ENCODE measurements around the gene PCDHGC5. TPM values are rescaled to one million over a fixed set of nuclear protein-coding genes. Genes with fewer than 3 reads are reported as not detected.

PCDHGC5 gene
- total and polyA plus RNA-seq, 2 donors (not counting 1 experiment from before 2014, with no cell fraction given) = 0.10 to 0.67 TPM

DNA sequence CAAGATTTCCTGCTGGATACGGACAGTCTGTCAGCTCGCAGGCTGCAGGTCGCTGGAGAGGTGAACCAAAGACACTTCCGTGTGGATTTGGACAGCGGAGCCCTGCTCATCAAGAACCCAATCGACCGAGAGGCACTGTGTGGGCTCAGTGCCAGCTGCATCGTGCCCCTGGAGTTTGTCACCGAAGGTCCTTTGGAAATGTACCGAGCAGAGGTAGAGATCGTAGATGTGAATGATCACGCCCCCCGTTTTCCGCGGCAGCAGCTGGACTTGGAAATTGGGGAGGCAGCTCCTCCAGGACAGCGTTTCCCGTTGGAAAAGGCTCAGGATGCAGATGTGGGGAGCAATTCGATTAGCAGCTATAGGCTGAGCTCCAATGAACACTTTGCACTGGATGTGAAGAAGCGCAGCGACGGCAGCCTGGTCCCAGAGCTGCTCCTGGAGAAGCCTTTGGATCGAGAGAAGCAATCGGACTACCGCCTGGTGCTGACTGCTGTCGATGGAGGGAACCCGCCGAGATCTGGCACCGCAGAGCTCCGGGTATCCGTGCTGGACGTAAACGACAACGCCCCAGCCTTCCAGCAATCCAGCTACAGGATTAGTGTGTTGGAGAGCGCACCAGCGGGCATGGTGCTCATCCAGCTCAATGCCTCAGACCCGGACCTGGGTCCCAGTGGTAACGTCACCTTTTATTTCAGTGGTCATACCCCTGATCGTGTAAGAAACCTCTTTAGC, 3.4 kb upstream of the PCDHGC5 start:
- Histone ChIP-seq H3K4me2 (replicated peaks; ENCODE audit: low read depth, low read length, poor library complexity, severe bottlenecking) (peak overlapping the region; percentile 66), H3K9me3 (ENCODE audit: control extremely low read depth in 1 of 3, control insufficient read depth in 2 of 3, insufficient read depth in 1 of 3, low read length in 2 of 3) (peaks cover 0 to 12% (median 0%) of the 10 kb centered on the region in 3 donors), H2AFZ (ENCODE audit: insufficient read depth, low read depth, low read length, poor library complexity, severe bottlenecking) (peak overlapping the region; percentile 60), H3K27ac (ENCODE audit: low read length in 2 of 2) (no peak overlapping the region), H4K20me1 (ENCODE audit: control insufficient read depth, insufficient read depth, low read length, poor library complexity, severe bottlenecking) (no peaks in the 10 kb centered on the region), H3K9ac (ENCODE audit: low read length) (peak overlapping the region; percentile 23), H3K79me2 (ENCODE audit: control insufficient read depth, insufficient read depth, low read length) (no peaks in the 10 kb centered on the region), H3K27me3 (replicated peaks in 1 of 4; ENCODE audit: control extremely low read depth in 1 of 4, control insufficient read depth in 3 of 4, insufficient read depth in 4 of 4, low read length in 3 of 4) (peaks cover 0 to 61% (median 32%) of the 10 kb centered on the region in 4 experiments), H3K36me3 (replicated peaks in 1 of 2; ENCODE audit: control extremely low read depth in 1 of 2, control insufficient read depth in 1 of 2, extremely low read depth in 1 of 2, insufficient read depth in 2 of 2, low read length in 1 of 2) (no peaks in the 10 kb centered on the region), H3K4me3 (ENCODE audit: control extremely low read depth in 1 of 5, extremely low read depth in 1 of 5, insufficient read depth in 1 of 5, low read depth in 2 of 5, low read length in 4 of 5) (peak overlapping the region in 3 of 5 experiments; percentile 15 to 39 (median 21)), H3K4me1 (ENCODE audit: control insufficient read depth in 2 of 2, insufficient read depth in 2 of 2, low read length in 2 of 2) (peaks cover 15 to 17% of the 10 kb centered on the region in 2 donors)
- peak overlapping the region; percentile 40 for H3K4me3 Mint-ChIP-seq
- no peak for TF ChIP-seq EZH2 (IDR thresholded peaks at IDR 0.05; ENCODE audit: borderline replicate concordance, insufficient read depth, low read depth, low read length, poor library complexity, severe bottlenecking)
- TF ChIP-seq, protein P1, sequence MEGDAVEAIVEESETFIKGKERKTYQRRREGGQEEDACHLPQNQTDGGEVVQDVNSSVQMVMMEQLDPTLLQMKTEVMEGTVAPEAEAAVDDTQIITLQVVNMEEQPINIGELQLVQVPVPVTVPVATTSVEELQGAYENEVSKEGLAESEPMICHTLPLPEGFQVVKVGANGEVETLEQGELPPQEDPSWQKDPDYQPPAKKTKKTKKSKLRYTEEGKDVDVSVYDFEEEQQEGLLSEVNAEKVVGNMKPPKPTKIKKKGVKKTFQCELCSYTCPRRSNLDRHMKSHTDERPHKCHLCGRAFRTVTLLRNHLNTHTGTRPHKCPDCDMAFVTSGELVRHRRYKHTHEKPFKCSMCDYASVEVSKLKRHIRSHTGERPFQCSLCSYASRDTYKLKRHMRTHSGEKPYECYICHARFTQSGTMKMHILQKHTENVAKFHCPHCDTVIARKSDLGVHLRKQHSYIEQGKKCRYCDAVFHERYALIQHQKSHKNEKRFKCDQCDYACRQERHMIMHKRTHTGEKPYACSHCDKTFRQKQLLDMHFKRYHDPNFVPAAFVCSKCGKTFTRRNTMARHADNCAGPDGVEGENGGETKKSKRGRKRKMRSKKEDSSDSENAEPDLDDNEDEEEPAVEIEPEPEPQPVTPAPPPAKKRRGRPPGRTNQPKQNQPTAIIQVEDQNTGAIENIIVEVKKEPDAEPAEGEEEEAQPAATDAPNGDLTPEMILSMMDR (IDR thresholded peaks at IDR 0.05) = no peak
- 58% methylated on average over 38 of the region's 38 CpGs for WGBS (ENCODE audit: insufficient coverage)
- ATAC-seq (ENCODE audit: low read depth) = no peak
- CTCF ChIA-PET = interaction anchor here (0.6 to 3.0 kb wide), 7 partner anchors 10 to 847 kb away, joined by 3 to 10 read pairs (median 8); partner anchors contain the start of genes PCDHGA12 and PCDHGC3
- POLR2A ChIA-PET = no interaction called here
- no peak for DNase-seq
- H3K4me1 Mint-ChIP-seq = peaks cover 16% of the 10 kb centered on the region
- intact Hi-C loops (cut with micrococcal nuclease) = no loop called here
- H3K27ac Mint-ChIP-seq = no peak overlapping the region
- H3K9me3 Mint-ChIP-seq (ENCODE audit: insufficient read depth) = no peaks in the 10 kb centered on the region
- peaks cover 77% of the 10 kb centered on the region for H3K27me3 Mint-ChIP-seq

GRCh38 chr5:141486091-141486490, 2.8 kb upstream of the PCDHGC5 start:
- ChIA-PET POLR2A (no interaction called here), CTCF (interaction anchor here (1.2 to 3.0 kb wide), 5 partner anchors 10 to 55 kb away, joined by 3 to 10 read pairs (median 8); partner anchors contain the start of genes PCDHGA12 and PCDHGC3)
- no peaks in the 10 kb centered on the region for H3K9me3 Mint-ChIP-seq (ENCODE audit: insufficient read depth)
- TF ChIP-seq EZH2 (IDR thresholded peaks at IDR 0.05; ENCODE audit: borderline replicate concordance, insufficient read depth, low read depth, low read length, poor library complexity, severe bottlenecking) = no peak
- TF ChIP-seq, protein P1 (IDR thresholded peaks at IDR 0.05) = no peak
- Histone ChIP-seq H3K27me3 (replicated peaks in 1 of 4; ENCODE audit: control extremely low read depth in 1 of 4, control insufficient read depth in 3 of 4, insufficient read depth in 4 of 4, low read length in 3 of 4) (peaks cover 0 to 63% (median 35%) of the 10 kb centered on the region in 4 experiments), H3K36me3 (replicated peaks in 1 of 2; ENCODE audit: control extremely low read depth in 1 of 2, control insufficient read depth in 1 of 2, extremely low read depth in 1 of 2, insufficient read depth in 2 of 2, low read length in 1 of 2) (no peaks in the 10 kb centered on the region), H4K20me1 (ENCODE audit: control insufficient read depth, insufficient read depth, low read length, poor library complexity, severe bottlenecking) (no peaks in the 10 kb centered on the region), H3K4me3 (ENCODE audit: control extremely low read depth in 1 of 5, extremely low read depth in 1 of 5, insufficient read depth in 1 of 5, low read depth in 2 of 5, low read length in 4 of 5) (no peak overlapping the region), H3K9me3 (ENCODE audit: control extremely low read depth in 1 of 3, control insufficient read depth in 2 of 3, insufficient read depth in 1 of 3, low read length in 2 of 3) (peaks cover 0 to 14% (median 0%) of the 10 kb centered on the region in 3 donors), H2AFZ (ENCODE audit: insufficient read depth, low read depth, low read length, poor library complexity, severe bottlenecking) (no peak overlapping the region), H3K4me1 (ENCODE audit: control insufficient read depth in 2 of 2, insufficient read depth in 2 of 2, low read length in 2 of 2) (peaks cover 18% of the 10 kb centered on the region in 2 donors), H3K27ac (ENCODE audit: low read length in 2 of 2) (no peak overlapping the region), H3K9ac (ENCODE audit: low read length) (no peak overlapping the region), H3K79me2 (ENCODE audit: control insufficient read depth, insufficient read depth, low read length) (no peaks in the 10 kb centered on the region), H3K4me2 (replicated peaks; ENCODE audit: low read depth, low read length, poor library complexity, severe bottlenecking) (no peak overlapping the region)
- H3K27ac Mint-ChIP-seq = no peak overlapping the region
- no peak for DNase-seq
- WGBS (ENCODE audit: insufficient coverage) = 90% methylated on average over 9 of the region's 9 CpGs
- no peak for ATAC-seq (ENCODE audit: low read depth)
- peaks cover 79% of the 10 kb centered on the region for H3K27me3 Mint-ChIP-seq
- intact Hi-C loops (cut with micrococcal nuclease) = no loop called here
- peaks cover 20% of the 10 kb centered on the region for H3K4me1 Mint-ChIP-seq
- H3K4me3 Mint-ChIP-seq = no peak overlapping the region
